Glutamatergic neuron (in vitro differentiated cells): ENCODE data around the gene ABHD2. TPM values are rescaled to one million over a fixed set of nuclear protein-coding genes. Genes with fewer than 3 reads are reported as not detected.

Experiments used
- DNase-seq: peaks from one replicate; pipeline ENCODE4 v3.0.0; 2022
- H3K27ac Mint-ChIP-seq: one replicate; pipeline ENCODE4 v1.8.0; 2020; ENCODE audit warnings: mild to moderate bottlenecking, mixed read lengths, inconsistent platforms; ENCODE audit not compliant: unreplicated experiment
- H3K27me3 Mint-ChIP-seq: one replicate; pipeline ENCODE4 v1.8.0; 2020; ENCODE audit warnings: mild to moderate bottlenecking, moderate library complexity, mixed read lengths, inconsistent platforms; ENCODE audit not compliant: unreplicated experiment
- H3K36me3 Mint-ChIP-seq: one replicate; pipeline ENCODE4 v1.8.0; 2020; ENCODE audit warnings: mild to moderate bottlenecking, mixed read lengths, inconsistent platforms; ENCODE audit not compliant: unreplicated experiment
- H3K4me1 Mint-ChIP-seq: one replicate; pipeline ENCODE4 v1.8.0; 2020; ENCODE audit warnings: mild to moderate bottlenecking, low read depth, mixed read lengths, inconsistent platforms; ENCODE audit not compliant: unreplicated experiment
- H3K4me3 Mint-ChIP-seq: one replicate; pipeline ENCODE4 v1.8.0; 2020; ENCODE audit warnings: mild to moderate bottlenecking, mixed read lengths, inconsistent platforms; ENCODE audit not compliant: unreplicated experiment
- H3K9me3 Mint-ChIP-seq: one replicate; pipeline ENCODE4 v1.8.0; 2020; ENCODE audit warnings: mild to moderate bottlenecking, moderate library complexity, mixed read lengths, inconsistent platforms; ENCODE audit not compliant: unreplicated experiment
- CTCF ChIP-seq: fragments of 200-600 bp; sonication (generic); IDR thresholded peaks from one replicate; pipeline ENCODE4 v1.5.0; 2021; ENCODE audit not compliant: partially characterized antibody, unreplicated experiment
- total RNA-seq: library from RNA; stranded (reverse); fragmentation: NEBNext Ultra II Directional; extraction: Animal tissue kit (Norgen Biotek cat#: 25700); gene quantifications from one replicate; pipeline ENCODE4 v1.2.1, GENCODE V29; 2021; ENCODE audit not compliant: unreplicated experiment

The ABHD2 gene
- total RNA-seq, 1 donor from 2014 or later: 101 TPM

GRCh38 chr15:89155656-89156055 lies 67.4 kb downstream of the ABHD2 start:
- Mint-ChIP-seq H3K4me3 (no peak overlapping the region), H3K4me1 (peaks cover 11% of the 10 kb centered on the region), H3K27ac (no peak overlapping the region), H3K36me3 (no peaks in the 10 kb centered on the region), H3K9me3 (peaks cover 2% of the 10 kb centered on the region), H3K27me3 (no peaks in the 10 kb centered on the region)
- no peak for TF ChIP-seq CTCF
- no peak for DNase-seq

- no peak overlapping the region for H3K27ac Mint-ChIP-seq
- H3K27me3 Mint-ChIP-seq: no peaks in the 10 kb centered on the region
- H3K4me1 Mint-ChIP-seq: peaks cover 2% of the 10 kb centered on the region
- no peak overlapping the region for H3K4me3 Mint-ChIP-seq
- H3K9me3 Mint-ChIP-seq: peaks cover 2% of the 10 kb centered on the region
- no peaks in the 10 kb centered on the region for H3K36me3 Mint-ChIP-seq
- no peak for DNase-seq
- no peak for TF ChIP-seq CTCF
These were observed 68.8 kb downstream of the ABHD2 start for GRCh38 chr15:89157061-89157460.

- TF ChIP-seq CTCF: no peak
These were observed 69.8 kb downstream of the ABHD2 start for GRCh38 chr15:89157918-89158564.

GRCh38 chr15:89161666-89162065 lies 73.4 kb downstream of the ABHD2 start:
- Mint-ChIP-seq H3K4me3 (no peak overlapping the region), H3K4me1 (peaks cover 3% of the 10 kb centered on the region), H3K27me3 (no peaks in the 10 kb centered on the region), H3K36me3 (no peaks in the 10 kb centered on the region), H3K9me3 (peaks cover 2% of the 10 kb centered on the region), H3K27ac (no peak overlapping the region)
- no peak for DNase-seq
- TF ChIP-seq CTCF: no peak

More at GRCh38 chr15:89157918-89158564, 69.8 kb downstream of the ABHD2 start:
- H3K27me3 Mint-ChIP-seq: no peaks in the 10 kb centered on the region
- peaks cover 2% of the 10 kb centered on the region for H3K9me3 Mint-ChIP-seq
- H3K4me1 Mint-ChIP-seq: peaks cover 2% of the 10 kb centered on the region
- DNase-seq: no peak
- H3K4me3 Mint-ChIP-seq: no peak overlapping the region
- no peaks in the 10 kb centered on the region for H3K36me3 Mint-ChIP-seq
- H3K27ac Mint-ChIP-seq: no peak overlapping the region

GRCh38 chr15:89163271-89164055 lies 75.2 kb downstream of the ABHD2 start:
- H3K4me3 Mint-ChIP-seq: no peak overlapping the region
- no peaks in the 10 kb centered on the region for H3K36me3 Mint-ChIP-seq
- H3K4me1 Mint-ChIP-seq: peaks cover 3% of the 10 kb centered on the region
- no peaks in the 10 kb centered on the region for H3K9me3 Mint-ChIP-seq
- no peaks in the 10 kb centered on the region for H3K27me3 Mint-ChIP-seq
- no peak for TF ChIP-seq CTCF
- DNase-seq: no peak
- H3K27ac Mint-ChIP-seq: no peak overlapping the region
